ENCODE results near the gene HOXC4. TPM values are rescaled to one million over a fixed set of nuclear protein-coding genes. Genes with fewer than 3 reads are reported as not detected.

Gene HOXC4
- total RNA-seq, 4 donors from 2014 or later = 0.51 to 2.0 (median 0.71) TPM

GRCh38 chr12:54050482-54050810 lies 3.2 kb upstream of the HOXC4 start:
- in situ Hi-C loops (cut with MboI; ENCODE audit: low sequenced_read_pairs in 4 of 4) = no loop called here
- Histone ChIP-seq H3K27me3 (peaks cover 0 to 3% (median 0%) of the 10 kb centered on the region in 3 donors), H3K36me3 (no peaks in the 10 kb centered on the region), H3K27ac (no peak overlapping the region), H3K4me3 (no peak overlapping the region), H3K4me1 (peaks cover 4 to 10% of the 10 kb centered on the region in 2 donors), H3K9me3 (no peaks in the 10 kb centered on the region)
- DNase-seq (no peak), ATAC-seq (no peak)
- intact Hi-C loops (cut with DNase I; ENCODE audit: low total_unique reads) = no loop called here
- TF ChIP-seq POLR2A (IDR thresholded peaks at IDR 0.05) = no peak

GRCh38 chr12:54051026-54051842 lies 2.4 kb upstream of the HOXC4 start:
- Histone ChIP-seq H3K4me3 (no peak overlapping the region), H3K27me3 (peaks cover 0 to 3% (median 0%) of the 10 kb centered on the region in 3 donors), H3K4me1 (peaks cover 4 to 10% of the 10 kb centered on the region in 2 donors), H3K27ac (no peak overlapping the region), H3K9me3 (no peaks in the 10 kb centered on the region), H3K36me3 (no peaks in the 10 kb centered on the region)
- TF ChIP-seq CTCF (IDR thresholded peaks at IDR 0.05 in 4 of 5, conservative IDR thresholded peaks at IDR 0.05 in 1 of 5) (no peak), POLR2A (IDR thresholded peaks at IDR 0.05) (no peak)
- ATAC-seq = no peak
- intact Hi-C loops (cut with DNase I; ENCODE audit: low total_unique reads) = no loop called here
- in situ Hi-C loops (cut with MboI; ENCODE audit: low sequenced_read_pairs in 4 of 4) = no loop called here
- no peak for DNase-seq

- no peak for DNase-seq
- H3K36me3 ChIP-seq = no peaks in the 10 kb centered on the region
- ATAC-seq = no peak
- no peak overlapping the region for H3K27ac ChIP-seq
- H3K4me3 ChIP-seq = no peak overlapping the region
- intact Hi-C loops (cut with DNase I; ENCODE audit: low total_unique reads) (no loop called here), in situ Hi-C loops (cut with MboI; ENCODE audit: low sequenced_read_pairs in 4 of 4) (no loop called here)
- TF ChIP-seq CTCF (IDR thresholded peaks at IDR 0.05 in 4 of 5, conservative IDR thresholded peaks at IDR 0.05 in 1 of 5) = no peak
- no peak for TF ChIP-seq POLR2A (IDR thresholded peaks at IDR 0.05)
- H3K4me1 ChIP-seq = peaks cover 4 to 10% of the 10 kb centered on the region in 2 donors
- peaks cover 0 to 3% (median 0%) of the 10 kb centered on the region in 3 donors for H3K27me3 ChIP-seq
- no peaks in the 10 kb centered on the region for H3K9me3 ChIP-seq
Measured at GRCh38 chr12:54051874-54052437, 1.7 kb upstream of the HOXC4 start.

GRCh38 chr12:54052438-54053002 lies 1.1 kb upstream of the HOXC4 start:
- ATAC-seq (peak; percentile 43 to 51), DNase-seq (no peak)
- in situ Hi-C loops (cut with MboI; ENCODE audit: low sequenced_read_pairs in 4 of 4) (no loop called here), intact Hi-C loops (cut with DNase I; ENCODE audit: low total_unique reads) (no loop called here)
- peaks cover 0 to 3% (median 0%) of the 10 kb centered on the region in 3 donors for H3K27me3 ChIP-seq
- peak overlapping the region in 2 of 4 donors; percentile 21 to 33 for H3K27ac ChIP-seq
- H3K9me3 ChIP-seq = no peaks in the 10 kb centered on the region
- TF ChIP-seq CTCF (IDR thresholded peaks at IDR 0.05 in 4 of 5, conservative IDR thresholded peaks at IDR 0.05 in 1 of 5) (no peak), POLR2A (IDR thresholded peaks at IDR 0.05) (no peak)
- H3K4me3 ChIP-seq = peak overlapping the region in 2 of 4 donors; percentile 55 to 65
- peaks cover 4 to 10% of the 10 kb centered on the region in 2 donors for H3K4me1 ChIP-seq
- H3K36me3 ChIP-seq = no peaks in the 10 kb centered on the region
